ENCODE data around the gene MIPOL1. TPM values are rescaled to one million over a fixed set of nuclear protein-coding genes. Genes with fewer than 3 reads are reported as not detected.

MIPOL1 gene
- total RNA-seq, 2 experiments from 2014 or later: not detected

GRCh38 chr14:37237094-37237493, 39.4 kb downstream of the MIPOL1 start:
- Mint-ChIP-seq H3K27me3 (no peaks in the 10 kb centered on the region), H3K4me3 (no peak overlapping the region), H3K36me3 (no peaks in the 10 kb centered on the region), H3K4me1 (no peaks in the 10 kb centered on the region), H3K27ac (no peak overlapping the region), H3K9me3 (no peaks in the 10 kb centered on the region)
- DNase-seq: no peak

- no peaks in the 10 kb centered on the region for H3K36me3 Mint-ChIP-seq
- no peak overlapping the region for H3K4me3 Mint-ChIP-seq
- DNase-seq: no peak
- no peaks in the 10 kb centered on the region for H3K9me3 Mint-ChIP-seq
- no peaks in the 10 kb centered on the region for H3K27me3 Mint-ChIP-seq
- H3K27ac Mint-ChIP-seq: no peak overlapping the region
- H3K4me1 Mint-ChIP-seq: no peaks in the 10 kb centered on the region
Observed at GRCh38 chr14:37237735-37238200, 40.0 kb downstream of the MIPOL1 start.

GRCh38 chr14:37241198-37241597, 43.5 kb downstream of the MIPOL1 start:
- H3K4me1 Mint-ChIP-seq: no peaks in the 10 kb centered on the region
- H3K9me3 Mint-ChIP-seq: no peaks in the 10 kb centered on the region
- no peaks in the 10 kb centered on the region for H3K36me3 Mint-ChIP-seq
- DNase-seq: no peak
- H3K4me3 Mint-ChIP-seq: no peak overlapping the region
- no peaks in the 10 kb centered on the region for H3K27me3 Mint-ChIP-seq
- no peak overlapping the region for H3K27ac Mint-ChIP-seq

- Mint-ChIP-seq H3K36me3 (no peaks in the 10 kb centered on the region), H3K27ac (no peak overlapping the region), H3K4me1 (no peaks in the 10 kb centered on the region), H3K4me3 (no peak overlapping the region), H3K9me3 (no peaks in the 10 kb centered on the region), H3K27me3 (peaks cover 8% of the 10 kb centered on the region)
- DNase-seq: no peak
Observed at GRCh38 chr14:37246427-37246829, 48.7 kb downstream of the MIPOL1 start.

GRCh38 chr14:37247791-37248461, 50.2 kb downstream of the MIPOL1 start:
- Mint-ChIP-seq H3K4me3 (no peak overlapping the region), H3K4me1 (no peaks in the 10 kb centered on the region), H3K36me3 (no peaks in the 10 kb centered on the region), H3K27me3 (peaks cover 8% of the 10 kb centered on the region), H3K9me3 (no peaks in the 10 kb centered on the region), H3K27ac (no peak overlapping the region)
- no peak for DNase-seq

- DNase-seq: no peak
- H3K27ac Mint-ChIP-seq: no peak overlapping the region
Observed at GRCh38 chr14:37251775-37252174, 54.0 kb downstream of the MIPOL1 start.

GRCh38 chr14:37252434-37252833, 54.7 kb downstream of the MIPOL1 start:
- Mint-ChIP-seq H3K27ac (no peak overlapping the region), H3K9me3 (no peaks in the 10 kb centered on the region), H3K27me3 (peaks cover 8% of the 10 kb centered on the region), H3K4me1 (no peaks in the 10 kb centered on the region), H3K36me3 (no peaks in the 10 kb centered on the region), H3K4me3 (no peak overlapping the region)
- DNase-seq: no peak

More at GRCh38 chr14:37251775-37252174, 54.0 kb downstream of the MIPOL1 start:
- Mint-ChIP-seq H3K27me3 (peaks cover 8% of the 10 kb centered on the region), H3K4me3 (no peak overlapping the region), H3K36me3 (no peaks in the 10 kb centered on the region), H3K4me1 (no peaks in the 10 kb centered on the region), H3K9me3 (no peaks in the 10 kb centered on the region)

GRCh38 chr14:37253905-37254304, 56.2 kb downstream of the MIPOL1 start:
- Mint-ChIP-seq H3K27ac (no peak overlapping the region), H3K36me3 (no peaks in the 10 kb centered on the region), H3K27me3 (peaks cover 8% of the 10 kb centered on the region), H3K4me1 (no peaks in the 10 kb centered on the region), H3K4me3 (no peak overlapping the region), H3K9me3 (no peaks in the 10 kb centered on the region)
- DNase-seq: no peak

GRCh38 chr14:37254411-37254947, 56.7 kb downstream of the MIPOL1 start:
- no peak overlapping the region for H3K27ac Mint-ChIP-seq
- H3K36me3 Mint-ChIP-seq: no peaks in the 10 kb centered on the region
- no peaks in the 10 kb centered on the region for H3K9me3 Mint-ChIP-seq
- DNase-seq: no peak
- peaks cover 8% of the 10 kb centered on the region for H3K27me3 Mint-ChIP-seq
- no peaks in the 10 kb centered on the region for H3K4me1 Mint-ChIP-seq
- H3K4me3 Mint-ChIP-seq: no peak overlapping the region

- H3K36me3 Mint-ChIP-seq: no peaks in the 10 kb centered on the region
- H3K9me3 Mint-ChIP-seq: no peaks in the 10 kb centered on the region
- no peak overlapping the region for H3K27ac Mint-ChIP-seq
Observed at GRCh38 chr14:37257501-37258070, 59.8 kb downstream of the MIPOL1 start.

GRCh38 chr14:37262649-37263048, 64.9 kb downstream of the MIPOL1 start:
- no peak for DNase-seq
- Mint-ChIP-seq H3K36me3 (no peaks in the 10 kb centered on the region), H3K4me3 (no peak overlapping the region), H3K9me3 (no peaks in the 10 kb centered on the region), H3K4me1 (no peaks in the 10 kb centered on the region), H3K27ac (no peak overlapping the region), H3K27me3 (peaks cover 3% of the 10 kb centered on the region)

More at GRCh38 chr14:37257501-37258070, 59.8 kb downstream of the MIPOL1 start:
- H3K27me3 Mint-ChIP-seq: peaks cover 3% of the 10 kb centered on the region
- DNase-seq: no peak
- H3K4me3 Mint-ChIP-seq: no peak overlapping the region
- no peaks in the 10 kb centered on the region for H3K4me1 Mint-ChIP-seq

GRCh38 chr14:37263656-37264236, 66.0 kb downstream of the MIPOL1 start:
- DNase-seq: no peak
- H3K27ac Mint-ChIP-seq: no peak overlapping the region
- no peaks in the 10 kb centered on the region for H3K4me1 Mint-ChIP-seq
- H3K27me3 Mint-ChIP-seq: peaks cover 3% of the 10 kb centered on the region
- no peak overlapping the region for H3K4me3 Mint-ChIP-seq
- H3K36me3 Mint-ChIP-seq: no peaks in the 10 kb centered on the region
- H3K9me3 Mint-ChIP-seq: no peaks in the 10 kb centered on the region

- Mint-ChIP-seq H3K27me3 (peaks cover 3% of the 10 kb centered on the region), H3K36me3 (no peaks in the 10 kb centered on the region), H3K4me1 (no peaks in the 10 kb centered on the region), H3K27ac (no peak overlapping the region), H3K9me3 (no peaks in the 10 kb centered on the region), H3K4me3 (no peak overlapping the region)
- DNase-seq: no peak
Observed at GRCh38 chr14:37268788-37269187, 71.1 kb downstream of the MIPOL1 start.

GRCh38 chr14:37270629-37271028, 72.9 kb downstream of the MIPOL1 start:
- no peaks in the 10 kb centered on the region for H3K9me3 Mint-ChIP-seq
- no peak overlapping the region for H3K4me3 Mint-ChIP-seq
- H3K36me3 Mint-ChIP-seq: no peaks in the 10 kb centered on the region
- no peak for DNase-seq
- no peak overlapping the region for H3K27ac Mint-ChIP-seq
- H3K27me3 Mint-ChIP-seq: peaks cover 3% of the 10 kb centered on the region
- no peaks in the 10 kb centered on the region for H3K4me1 Mint-ChIP-seq

GRCh38 chr14:37272569-37272968, 74.8 kb downstream of the MIPOL1 start:
- no peak overlapping the region for H3K4me3 Mint-ChIP-seq
- no peaks in the 10 kb centered on the region for H3K9me3 Mint-ChIP-seq
- H3K36me3 Mint-ChIP-seq: no peaks in the 10 kb centered on the region
- no peak for DNase-seq
- H3K4me1 Mint-ChIP-seq: no peaks in the 10 kb centered on the region
- H3K27ac Mint-ChIP-seq: no peak overlapping the region
- H3K27me3 Mint-ChIP-seq: no peaks in the 10 kb centered on the region

Data from activated naive CD8-positive, alpha-beta T cell treated with anti-CD3 and anti-CD28 coated beads for 36 hours (primary cell).